HG03095 (cell line): ENCODE measurements around the gene FHIT.
"Not testable (repeated sequence)": the region's sequence is repeated elsewhere in the genome, so short reads cannot be mapped to it uniquely, and the experiment has no call there.

Source experiments
- ATAC-seq: cut with Tn5 transposase; IDR thresholded peaks from one replicate; pipeline ENCODE4 v1.9.1; 2021; ENCODE audit warnings: moderate library complexity; ENCODE audit not compliant: unreplicated experiment

Gene FHIT

DNA sequence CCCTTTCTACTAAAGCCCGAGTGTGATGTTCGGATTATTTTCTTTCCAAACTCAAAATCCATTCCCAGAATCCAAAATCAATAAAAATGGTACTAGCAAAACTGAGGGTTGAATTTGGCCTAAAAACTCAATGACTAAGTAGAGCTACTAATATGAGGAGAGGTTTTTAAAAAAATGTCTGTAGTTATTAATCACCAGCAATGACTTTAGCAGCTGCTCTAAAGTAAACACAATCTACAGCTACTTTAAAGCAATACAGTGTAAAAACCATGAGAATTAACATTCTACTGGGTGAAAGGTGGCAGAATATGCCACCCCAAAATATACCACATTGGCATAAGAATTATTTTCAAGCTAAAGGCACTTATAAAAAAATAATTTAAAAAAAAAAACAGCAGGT, 23.5 kb downstream of the FHIT start:
- ATAC-seq = no peak

- ATAC-seq = no peak
Measured at GRCh38 chr3:61226166-61226686, 25.0 kb downstream of the FHIT start.

DNA sequence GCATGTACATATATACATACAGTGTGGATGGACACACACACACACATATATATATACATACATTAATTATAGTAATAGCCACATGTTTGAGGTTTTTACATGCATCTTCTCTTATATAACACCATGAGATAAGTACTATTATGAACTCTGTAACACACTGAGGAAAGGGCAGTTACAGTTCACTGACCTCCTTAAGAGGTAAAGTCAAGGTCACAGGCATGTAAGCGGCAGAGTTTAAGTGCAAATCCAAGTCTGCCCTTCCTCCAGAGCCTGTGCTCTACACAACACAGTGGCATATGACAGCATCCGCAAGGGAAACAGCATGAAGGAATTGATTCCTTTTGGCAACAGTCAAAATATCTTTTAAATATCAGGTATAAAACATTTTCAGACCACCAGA, 26.4 kb downstream of the FHIT start:
- no peak for ATAC-seq

- no peak for ATAC-seq
Measured at GRCh38 chr3:61223451-61223850, 27.8 kb downstream of the FHIT start.

DNA sequence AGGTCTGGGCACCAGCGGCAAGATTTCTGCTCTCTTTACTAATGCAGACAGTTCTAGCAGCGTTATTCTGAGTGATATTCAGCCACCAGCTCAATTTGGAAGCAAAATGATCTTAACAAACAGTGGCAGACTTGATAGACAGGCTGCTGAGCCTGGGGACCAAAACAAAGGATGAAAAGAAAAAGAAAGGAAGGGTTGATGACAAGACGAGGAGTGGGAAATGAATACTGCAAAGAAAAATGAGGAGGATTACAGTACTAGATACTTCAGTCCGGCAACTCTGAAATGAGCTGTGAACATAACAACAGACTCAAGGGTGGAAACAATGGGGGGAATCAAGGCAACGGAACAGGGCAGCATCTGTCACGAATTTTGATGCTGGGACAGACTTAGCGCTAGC, 28.8 kb downstream of the FHIT start:
- no peak for ATAC-seq

- no peak for ATAC-seq
Measured at GRCh38 chr3:61221759-61222362, 29.4 kb downstream of the FHIT start.

- no peak for ATAC-seq
Measured at GRCh38 chr3:61218504-61218903, 32.7 kb downstream of the FHIT start.

- not testable (repeated sequence) for ATAC-seq
Measured at GRCh38 chr3:61216171-61216570, 35.1 kb downstream of the FHIT start.

GRCh38 chr3:61202086-61202485, 49.2 kb downstream of the FHIT start:
- no peak for ATAC-seq

GRCh38 chr3:61201071-61201470, 50.2 kb downstream of the FHIT start:
- ATAC-seq = no peak

GRCh38 chr3:61200270-61200669, 51.0 kb downstream of the FHIT start:
- no peak for ATAC-seq

DNA sequence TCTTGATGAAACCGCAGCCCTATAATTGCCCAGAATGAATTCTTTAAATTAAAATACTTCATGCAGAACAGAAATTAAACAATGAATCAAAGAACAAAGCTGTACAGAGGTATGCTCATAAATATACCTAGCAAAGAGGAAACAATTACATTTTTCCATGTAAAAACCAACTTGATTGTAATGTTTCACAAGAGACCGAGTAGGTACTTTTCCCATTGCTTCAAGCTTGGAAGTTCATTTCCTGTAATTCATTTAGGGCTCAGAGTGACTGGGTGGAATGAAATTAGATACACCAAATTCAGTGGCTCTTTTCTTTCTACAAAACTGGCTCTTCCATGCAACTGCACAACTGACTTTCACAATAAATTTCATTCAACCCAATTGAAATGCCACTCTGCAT, 51.4 kb downstream of the FHIT start:
- no peak for ATAC-seq

DNA sequence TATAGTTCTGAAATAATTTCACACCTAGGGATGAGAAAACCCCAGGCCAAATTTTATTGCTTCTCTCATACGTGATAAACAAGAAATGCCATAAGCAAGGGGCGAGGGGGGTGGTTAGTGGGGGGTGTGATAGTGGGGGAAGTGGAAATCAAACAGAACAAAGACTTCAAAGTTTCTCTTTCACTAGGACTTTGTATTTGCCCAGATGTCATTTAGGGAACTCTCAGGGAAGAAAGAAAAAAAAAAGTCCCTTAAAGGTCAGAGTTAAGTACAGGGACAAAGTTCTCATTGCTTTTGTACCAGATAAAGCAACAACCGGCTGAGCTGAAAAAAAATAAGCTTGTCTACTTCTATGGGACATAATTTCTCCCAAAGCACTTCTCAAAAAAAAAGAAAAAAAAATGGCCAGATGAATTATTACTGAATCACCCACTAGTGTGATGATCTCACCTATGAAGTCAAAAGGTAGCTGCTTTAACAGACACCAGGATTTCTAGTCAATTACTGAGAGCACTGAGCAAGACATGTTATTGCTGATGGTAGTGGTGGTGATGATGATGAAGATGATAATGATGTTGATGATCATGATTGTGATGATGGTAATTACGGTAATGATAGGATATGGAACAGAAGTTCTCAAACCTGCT, 56.2 kb downstream of the FHIT start:
- no peak for ATAC-seq

- ATAC-seq = no peak
Measured at GRCh38 chr3:61192222-61192621, 59.0 kb downstream of the FHIT start.

- not testable (repeated sequence) for ATAC-seq
Measured at GRCh38 chr3:61190205-61190604, 61.0 kb downstream of the FHIT start.

- no peak for ATAC-seq
Measured at GRCh38 chr3:61186030-61186429, 65.2 kb downstream of the FHIT start.

DNA sequence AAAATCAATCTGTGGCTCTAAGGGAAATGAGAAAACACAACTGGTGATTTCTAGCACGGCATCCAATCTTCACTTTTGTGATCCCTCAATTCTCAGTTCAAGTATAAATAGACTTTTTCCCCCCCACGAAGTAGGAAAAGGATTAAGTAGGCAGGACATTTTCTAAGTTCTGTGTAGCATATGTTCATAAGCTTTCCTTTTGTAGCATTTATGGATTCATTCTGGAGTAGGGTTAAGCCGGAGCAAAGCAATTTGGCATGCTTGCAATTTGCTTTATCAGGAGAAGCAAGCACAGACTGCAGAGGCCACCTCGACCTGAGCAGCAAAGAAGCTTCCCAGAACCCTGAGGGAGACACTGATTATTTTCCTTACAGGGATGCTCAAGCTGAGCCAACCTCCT, 66.3 kb downstream of the FHIT start:
- ATAC-seq = no peak

DNA sequence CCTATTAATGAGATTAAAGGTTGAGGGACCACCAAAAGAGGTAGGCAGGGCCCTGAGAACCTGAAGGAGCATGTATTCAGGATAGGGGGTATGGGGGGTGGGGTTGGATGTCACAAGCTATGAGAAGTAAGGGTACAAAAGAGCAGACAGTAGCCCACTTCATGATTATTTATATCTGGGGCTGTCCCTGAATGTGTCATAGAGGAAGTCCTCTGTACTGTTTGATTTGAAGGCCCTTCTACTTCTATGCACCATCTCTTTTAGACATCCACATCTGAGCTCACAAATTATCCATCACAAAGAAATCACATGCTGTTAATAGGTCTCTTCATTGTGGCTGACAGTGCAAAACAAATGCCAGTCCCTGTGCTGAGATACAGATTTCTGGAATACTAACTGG, 68.6 kb downstream of the FHIT start:
- ATAC-seq = peak; percentile 58

GRCh38 chr3:61181874-61182273, 69.4 kb downstream of the FHIT start:
- peak; percentile 95 for ATAC-seq

- ATAC-seq = no peak
Measured at GRCh38 chr3:61180206-61180605, 71.0 kb downstream of the FHIT start.

GRCh38 chr3:61178167-61178566, 73.1 kb downstream of the FHIT start:
- no peak for ATAC-seq

GRCh38 chr3:61177450-61177849, 73.8 kb downstream of the FHIT start:
- ATAC-seq = no peak

DNA sequence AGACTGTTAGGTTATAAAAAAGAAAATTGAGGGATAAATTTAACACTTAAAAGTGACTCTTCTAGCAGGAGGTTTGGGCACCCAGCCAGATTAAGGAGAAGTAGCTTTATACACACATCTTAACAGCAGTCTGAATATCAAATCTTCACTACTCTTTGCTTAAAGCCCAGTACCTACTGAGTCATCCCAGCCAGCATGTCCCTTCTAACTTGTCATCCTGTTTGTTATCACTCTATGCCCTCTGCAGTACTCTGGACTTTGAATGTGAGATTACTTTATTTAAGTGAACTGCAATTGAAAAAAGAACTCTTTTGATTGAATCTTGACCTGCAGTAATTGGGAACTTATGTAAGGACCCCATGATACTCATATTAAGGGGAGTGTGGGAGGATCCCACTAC, 77.6 kb downstream of the FHIT start:
- no peak for ATAC-seq
